Measurements from ENCODE around the gene NDN. TPM values are rescaled to one million over a fixed set of nuclear protein-coding genes. Genes with fewer than 3 reads are reported as not detected.
"Not testable (repeated sequence)": the region's sequence is repeated elsewhere in the genome, so short reads cannot be mapped to it uniquely, and the experiment has no call there.

Gene NDN
- not detected for total RNA-seq
- 1 to 10 TPM in 1 of 3 donors, under 1 TPM in 2; 0.22 to 1.4 (median 0.30) TPM for polyA plus RNA-seq
- 0 to 0.98 (median 0.23) reads per million in 6 experiments for total RNA-seq

- peaks cover 0 to 13% (median 10%) of the 10 kb centered on the region in 5 donors for H3K27me3 Mint-ChIP-seq
- H3K36me3 Mint-ChIP-seq, result no peaks in the 10 kb centered on the region
- POLR2A ChIA-PET, result no interaction called here
- H3K4me1 Mint-ChIP-seq, result no peaks in the 10 kb centered on the region
- no peak within 1 kb of the TSS for H3K27ac Mint-ChIP-seq
- ATAC-seq, result no peak
- H3K4me3 Mint-ChIP-seq, result peak within 1 kb of the TSS in 1 of 10 donors; percentile 29
- H3K9me3 Mint-ChIP-seq, result peaks cover 0 to 6% (median 0%) of the 10 kb centered on the region in 9 donors
- DNase-seq, result no peak
These were observed at the start of gene NDN for GRCh38 chr15:23687143-23687470. Gene NDN (minus strand): TSS chr15:23687305. CDS start chr15:23687217, 88 bp downstream.

GRCh38 chr15:23736033-23736673 lies 49.0 kb upstream of the NDN start:
- no peaks in the 10 kb centered on the region for H3K4me1 Mint-ChIP-seq
- DNase-seq (no peak), ATAC-seq (no peak)
- H3K27ac Mint-ChIP-seq, result no peak overlapping the region
- no peak overlapping the region for H3K4me3 Mint-ChIP-seq
- H3K9me3 Mint-ChIP-seq, result peaks cover 0 to 24% (median 9%) of the 10 kb centered on the region in 9 donors
- H3K27me3 Mint-ChIP-seq, result peaks cover 0 to 7% (median 0%) of the 10 kb centered on the region in 5 donors
- H3K36me3 Mint-ChIP-seq, result peaks cover 0 to 5% (median 0%) of the 10 kb centered on the region in 3 donors
- POLR2A ChIA-PET, result no interaction called here

GRCh38 chr15:23734862-23735261 lies 47.8 kb upstream of the NDN start:
- POLR2A ChIA-PET, result no interaction called here
- no peak for DNase-seq
- ATAC-seq, result no peak
- Mint-ChIP-seq H3K36me3 (peaks cover 0 to 5% (median 0%) of the 10 kb centered on the region in 3 donors), H3K27me3 (peaks cover 0 to 7% (median 0%) of the 10 kb centered on the region in 5 donors), H3K4me1 (no peaks in the 10 kb centered on the region), H3K27ac (peak overlapping the region in 1 of 10 donors; percentile 0), H3K9me3 (peaks cover 0 to 21% (median 4%) of the 10 kb centered on the region in 9 donors), H3K4me3 (no peak overlapping the region)

- H3K27me3 Mint-ChIP-seq, H3K27ac Mint-ChIP-seq, H3K36me3 Mint-ChIP-seq, H3K4me1 Mint-ChIP-seq, ATAC-seq, DNase-seq, POLR2A ChIA-PET: not testable (repeated sequence)
- Mint-ChIP-seq H3K4me3 (peak overlapping the region in 1 of 10 donors; percentile 2), H3K9me3 (peaks cover 0 to 19% (median 7%) of the 10 kb centered on the region in 9 donors)
These were observed 27.0 kb upstream of the NDN start for GRCh38 chr15:23713874-23714656.

GRCh38 chr15:23708332-23708731 lies 21.2 kb upstream of the NDN start:
- Mint-ChIP-seq H3K9me3 (peaks cover 0 to 24% (median 4%) of the 10 kb centered on the region in 9 donors), H3K36me3 (peaks cover 0 to 6% (median 0%) of the 10 kb centered on the region in 3 donors), H3K4me3 (no peak overlapping the region), H3K27me3 (peaks cover 0 to 25% (median 2%) of the 10 kb centered on the region in 5 donors), H3K4me1 (no peaks in the 10 kb centered on the region), H3K27ac (no peak overlapping the region)
- DNase-seq, result no peak
- POLR2A ChIA-PET, result no interaction called here
- no peak for ATAC-seq

GRCh38 chr15:23695282-23695681 lies 8.2 kb upstream of the NDN start:
- H3K27ac Mint-ChIP-seq, result no peak overlapping the region
- DNase-seq, result no peak
- ATAC-seq, result no peak
- H3K4me1 Mint-ChIP-seq, result no peaks in the 10 kb centered on the region
- no peak overlapping the region for H3K4me3 Mint-ChIP-seq
- peaks cover 0 to 4% (median 0%) of the 10 kb centered on the region in 5 donors for H3K27me3 Mint-ChIP-seq
- POLR2A ChIA-PET, result no interaction called here
- peaks cover 0 to 20% (median 0%) of the 10 kb centered on the region in 9 donors for H3K9me3 Mint-ChIP-seq
- no peaks in the 10 kb centered on the region for H3K36me3 Mint-ChIP-seq

- H3K27me3 Mint-ChIP-seq, result peaks cover 0 to 4% (median 0%) of the 10 kb centered on the region in 5 donors
- POLR2A ChIA-PET, result no interaction called here
- no peak overlapping the region for H3K4me3 Mint-ChIP-seq
These were observed 7.5 kb upstream of the NDN start for GRCh38 chr15:23694592-23694991.

GRCh38 chr15:23690450-23690852 lies 3.3 kb upstream of the NDN start:
- Mint-ChIP-seq H3K4me3 (no peak overlapping the region), H3K27me3 (peaks cover 0 to 13% (median 10%) of the 10 kb centered on the region in 5 donors), H3K36me3 (no peaks in the 10 kb centered on the region), H3K9me3 (peaks cover 0 to 19% (median 0%) of the 10 kb centered on the region in 9 donors), H3K27ac (no peak overlapping the region), H3K4me1 (no peaks in the 10 kb centered on the region)
- DNase-seq (no peak), ATAC-seq (no peak)
- POLR2A ChIA-PET, result no interaction called here

More at GRCh38 chr15:23694592-23694991, 7.5 kb upstream of the NDN start:
- H3K9me3 Mint-ChIP-seq, result peaks cover 0 to 20% (median 0%) of the 10 kb centered on the region in 9 donors
- no peaks in the 10 kb centered on the region for H3K36me3 Mint-ChIP-seq
- no peaks in the 10 kb centered on the region for H3K4me1 Mint-ChIP-seq
- DNase-seq, result no peak
- ATAC-seq, result no peak
- no peak overlapping the region for H3K27ac Mint-ChIP-seq

GRCh38 chr15:23690015-23690414 lies 2.9 kb upstream of the NDN start:
- no peaks in the 10 kb centered on the region for H3K4me1 Mint-ChIP-seq
- no peak overlapping the region for H3K27ac Mint-ChIP-seq
- no peak for ATAC-seq

GRCh38 chr15:23686466-23687142 lies 501 bp downstream of the NDN start:
- Mint-ChIP-seq H3K36me3 (no peaks in the 10 kb centered on the region), H3K4me3 (no peak overlapping the region), H3K9me3 (peaks cover 0 to 6% (median 0%) of the 10 kb centered on the region in 9 donors), H3K27me3 (peaks cover 0 to 13% (median 10%) of the 10 kb centered on the region in 5 donors), H3K4me1 (no peaks in the 10 kb centered on the region), H3K27ac (no peak overlapping the region)
- no peak for ATAC-seq
- DNase-seq, result no peak
- POLR2A ChIA-PET, result no interaction called here

More at GRCh38 chr15:23690015-23690414, 2.9 kb upstream of the NDN start:
- H3K9me3 Mint-ChIP-seq, result peaks cover 0 to 14% (median 0%) of the 10 kb centered on the region in 9 donors
- peaks cover 0 to 13% (median 10%) of the 10 kb centered on the region in 5 donors for H3K27me3 Mint-ChIP-seq
- H3K36me3 Mint-ChIP-seq, result no peaks in the 10 kb centered on the region
- no peak for DNase-seq
- no peak overlapping the region for H3K4me3 Mint-ChIP-seq
- POLR2A ChIA-PET, result no interaction called here

- DNase-seq (no peak), ATAC-seq (no peak)
- H3K27ac Mint-ChIP-seq, result no peak overlapping the region
- H3K9me3 Mint-ChIP-seq, result peaks cover 0 to 2% (median 0%) of the 10 kb centered on the region in 9 donors
- no peaks in the 10 kb centered on the region for H3K36me3 Mint-ChIP-seq
- POLR2A ChIA-PET, result no interaction called here
- H3K27me3 Mint-ChIP-seq, result peaks cover 0 to 8% (median 0%) of the 10 kb centered on the region in 5 donors
- H3K4me1 Mint-ChIP-seq, result no peaks in the 10 kb centered on the region
- H3K4me3 Mint-ChIP-seq, result no peak overlapping the region
These were observed 15.6 kb downstream of the NDN start for GRCh38 chr15:23671481-23671880.

GRCh38 chr15:23670970-23671369 lies 16.1 kb downstream of the NDN start:
- Mint-ChIP-seq H3K4me3 (no peak overlapping the region), H3K27ac (no peak overlapping the region), H3K27me3 (peaks cover 0 to 8% (median 0%) of the 10 kb centered on the region in 5 donors), H3K4me1 (no peaks in the 10 kb centered on the region), H3K9me3 (peaks cover 0 to 2% (median 0%) of the 10 kb centered on the region in 9 donors), H3K36me3 (no peaks in the 10 kb centered on the region)
- DNase-seq, result no peak
- POLR2A ChIA-PET, result no interaction called here
- ATAC-seq, result no peak

- H3K36me3 Mint-ChIP-seq, result no peaks in the 10 kb centered on the region
- peaks cover 0 to 8% (median 1%) of the 10 kb centered on the region in 5 donors for H3K27me3 Mint-ChIP-seq
- H3K4me1 Mint-ChIP-seq, result no peaks in the 10 kb centered on the region
- POLR2A ChIA-PET, result no interaction called here
- ATAC-seq, result no peak
- H3K4me3 Mint-ChIP-seq, result no peak overlapping the region
- DNase-seq, result no peak
- peaks cover 0 to 5% (median 0%) of the 10 kb centered on the region in 9 donors for H3K9me3 Mint-ChIP-seq
- H3K27ac Mint-ChIP-seq, result no peak overlapping the region
These were observed 23.9 kb downstream of the NDN start for GRCh38 chr15:23663232-23663631.

Data from naive thymus-derived CD8-positive, alpha-beta T cell (primary cell).